C4-2B (cell line): ENCODE measurements around the gene SDHAF1.

ENCODE experiments used
- ZFX ChIP-seq: fragments of 450-650 bp; IDR thresholded peaks from 2 replicates; pipeline ENCODE4 v1.6.1; 2017
- TF ChIP-seq, protein P1 (sequence below): fragments of 450-650 bp; conservative IDR thresholded peaks from 2 replicates; pipeline ENCODE4 v1.5.1; 2017; ENCODE audit warnings: mild to moderate bottlenecking

DNA sequence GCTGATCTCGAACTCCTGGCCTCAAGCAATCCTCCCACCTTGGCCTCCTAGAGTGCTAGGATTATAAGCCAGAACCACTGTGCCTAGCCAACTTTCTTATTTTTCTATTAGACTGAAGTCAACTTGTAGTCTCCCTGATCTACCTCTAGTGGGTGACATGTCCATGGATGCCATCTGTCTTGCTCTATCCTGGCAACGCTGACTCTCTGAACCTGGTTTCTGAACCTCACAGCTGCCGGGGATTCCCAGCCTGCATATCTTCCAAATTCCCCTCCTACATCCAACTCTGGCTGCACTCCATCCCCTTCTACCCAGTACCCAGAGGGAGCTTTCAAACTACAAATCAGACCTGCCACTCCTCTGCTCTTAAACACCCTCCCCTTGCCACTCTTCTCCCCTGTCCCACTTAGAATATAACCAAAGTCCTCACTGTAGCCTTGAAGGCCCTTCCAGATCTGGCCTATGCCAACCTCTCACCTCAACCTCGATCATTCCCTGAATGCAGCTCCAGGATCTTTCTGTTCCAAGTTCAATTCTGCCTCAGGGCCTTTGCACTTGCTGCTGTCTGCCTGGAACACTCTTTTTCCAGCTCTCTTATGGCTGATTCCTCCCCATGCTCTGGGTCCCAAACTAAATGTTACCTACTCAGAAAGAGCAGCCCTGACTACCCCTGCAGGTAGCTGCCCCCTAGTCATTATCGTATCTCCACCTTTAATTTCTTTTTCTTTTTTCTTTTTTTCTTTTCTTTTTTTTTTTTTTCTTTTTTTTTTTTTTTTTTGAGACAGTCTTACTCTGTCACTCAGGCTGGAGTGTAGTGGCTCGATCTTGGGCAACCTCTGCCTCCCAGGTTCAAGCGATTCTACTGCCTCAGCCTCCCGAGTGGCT, 35.5 kb downstream of the SDHAF1 start:
- TF ChIP-seq, protein P1, sequence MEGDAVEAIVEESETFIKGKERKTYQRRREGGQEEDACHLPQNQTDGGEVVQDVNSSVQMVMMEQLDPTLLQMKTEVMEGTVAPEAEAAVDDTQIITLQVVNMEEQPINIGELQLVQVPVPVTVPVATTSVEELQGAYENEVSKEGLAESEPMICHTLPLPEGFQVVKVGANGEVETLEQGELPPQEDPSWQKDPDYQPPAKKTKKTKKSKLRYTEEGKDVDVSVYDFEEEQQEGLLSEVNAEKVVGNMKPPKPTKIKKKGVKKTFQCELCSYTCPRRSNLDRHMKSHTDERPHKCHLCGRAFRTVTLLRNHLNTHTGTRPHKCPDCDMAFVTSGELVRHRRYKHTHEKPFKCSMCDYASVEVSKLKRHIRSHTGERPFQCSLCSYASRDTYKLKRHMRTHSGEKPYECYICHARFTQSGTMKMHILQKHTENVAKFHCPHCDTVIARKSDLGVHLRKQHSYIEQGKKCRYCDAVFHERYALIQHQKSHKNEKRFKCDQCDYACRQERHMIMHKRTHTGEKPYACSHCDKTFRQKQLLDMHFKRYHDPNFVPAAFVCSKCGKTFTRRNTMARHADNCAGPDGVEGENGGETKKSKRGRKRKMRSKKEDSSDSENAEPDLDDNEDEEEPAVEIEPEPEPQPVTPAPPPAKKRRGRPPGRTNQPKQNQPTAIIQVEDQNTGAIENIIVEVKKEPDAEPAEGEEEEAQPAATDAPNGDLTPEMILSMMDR = no peak
- TF ChIP-seq ZFX = no peak
